Fibroblast of lung (primary cell): ENCODE data around the gene GTPBP6.

ENCODE experiments used
- CTCF ChIP-seq, 2 donors: IDR thresholded peaks in 1 of 2; conservative IDR thresholded peaks in 1 of 2; 1 replicate in 1 of 2; 2 replicates in 1 of 2; pipeline ENCODE4 v1.5.1; 2011 to 2012; ENCODE audit warnings: low read length in 2 of 2, control low read depth in 1 of 2, inconsistent platforms in 1 of 2, low read depth in 1 of 2, mild to moderate bottlenecking in 1 of 2
- EZH2 ChIP-seq: IDR thresholded peaks from 2 replicates; pipeline ENCODE4 v1.5.1; 2012; ENCODE audit warnings: low read length, control low read depth, mild to moderate bottlenecking; ENCODE audit errors: missing control alignments

GRCh38 chrX:353566-354535 is 35.3 kb upstream of the GTPBP6 start:
- TF ChIP-seq CTCF (conservative IDR thresholded peaks at IDR 0.05 in 1 of 2, IDR thresholded peaks at IDR 0.05 in 1 of 2; ENCODE audit: low read depth in 1 of 2, low read length in 2 of 2) (no peak), EZH2 (no peak)
